Nucleus accumbens (tissue), 56 donors: ENCODE data around the gene TASP1.

ENCODE experiments used
- DNase-seq, 56 donors: peaks; one replicate each; lab custom pipeline; 2025; lab: John Stamatoyannopoulos, UW

The TASP1 gene

GRCh38 chr20:13580707-13581106 is 58.0 kb downstream of the TASP1 start:
- no peak for DNase-seq

GRCh38 chr20:13574071-13574470 is 64.7 kb downstream of the TASP1 start:
- no peak for DNase-seq

GRCh38 chr20:13571662-13572061 is 67.1 kb downstream of the TASP1 start:
- no peak for DNase-seq

- no peak for DNase-seq
Measured at GRCh38 chr20:13567663-13568062, 71.1 kb downstream of the TASP1 start.

GRCh38 chr20:13563854-13564253 is 74.9 kb downstream of the TASP1 start:
- DNase-seq = no peak

- DNase-seq = no peak
Measured at GRCh38 chr20:13554706-13555105, 84.0 kb downstream of the TASP1 start.

GRCh38 chr20:13554076-13554475 is 84.7 kb downstream of the TASP1 start:
- no peak for DNase-seq

GRCh38 chr20:13552061-13552460 is 86.7 kb downstream of the TASP1 start:
- DNase-seq = no peak

- no peak for DNase-seq
Measured at GRCh38 chr20:13549451-13549850, 89.3 kb downstream of the TASP1 start.

- peak in 38 of 56 donors; percentile 0 to 75 (median 10) for DNase-seq
Measured at GRCh38 chr20:13546497-13547131, 92.1 kb downstream of the TASP1 start.

GRCh38 chr20:13545790-13546189 is 92.9 kb downstream of the TASP1 start:
- no peak for DNase-seq

- DNase-seq = no peak
Measured at GRCh38 chr20:13543783-13544182, 94.9 kb downstream of the TASP1 start.

- DNase-seq = no peak
Measured at GRCh38 chr20:13535627-13536026, 103.1 kb downstream of the TASP1 start.

- DNase-seq = no peak
Measured at GRCh38 chr20:13533946-13534345, 104.8 kb downstream of the TASP1 start.

- no peak for DNase-seq
Measured at GRCh38 chr20:13530146-13530545, 108.6 kb downstream of the TASP1 start.

GRCh38 chr20:13526551-13526950 is 112.2 kb downstream of the TASP1 start:
- DNase-seq = no peak

GRCh38 chr20:13525225-13525940 is 113.3 kb downstream of the TASP1 start:
- no peak for DNase-seq

- DNase-seq = no peak
Measured at GRCh38 chr20:13524339-13524738, 114.4 kb downstream of the TASP1 start.

- DNase-seq = no peak
Measured at GRCh38 chr20:13517831-13518230, 120.9 kb downstream of the TASP1 start.

GRCh38 chr20:13515796-13516558 is 122.8 kb downstream of the TASP1 start:
- no peak for DNase-seq

- DNase-seq = no peak
Measured at GRCh38 chr20:13515291-13515690, 123.4 kb downstream of the TASP1 start.
